ENCODE results near the gene EGFR.

Gene EGFR

GRCh38 chr7:55194522-55194921 lies 175.7 kb downstream of the EGFR start:
- no peak for DNase-seq

DNA sequence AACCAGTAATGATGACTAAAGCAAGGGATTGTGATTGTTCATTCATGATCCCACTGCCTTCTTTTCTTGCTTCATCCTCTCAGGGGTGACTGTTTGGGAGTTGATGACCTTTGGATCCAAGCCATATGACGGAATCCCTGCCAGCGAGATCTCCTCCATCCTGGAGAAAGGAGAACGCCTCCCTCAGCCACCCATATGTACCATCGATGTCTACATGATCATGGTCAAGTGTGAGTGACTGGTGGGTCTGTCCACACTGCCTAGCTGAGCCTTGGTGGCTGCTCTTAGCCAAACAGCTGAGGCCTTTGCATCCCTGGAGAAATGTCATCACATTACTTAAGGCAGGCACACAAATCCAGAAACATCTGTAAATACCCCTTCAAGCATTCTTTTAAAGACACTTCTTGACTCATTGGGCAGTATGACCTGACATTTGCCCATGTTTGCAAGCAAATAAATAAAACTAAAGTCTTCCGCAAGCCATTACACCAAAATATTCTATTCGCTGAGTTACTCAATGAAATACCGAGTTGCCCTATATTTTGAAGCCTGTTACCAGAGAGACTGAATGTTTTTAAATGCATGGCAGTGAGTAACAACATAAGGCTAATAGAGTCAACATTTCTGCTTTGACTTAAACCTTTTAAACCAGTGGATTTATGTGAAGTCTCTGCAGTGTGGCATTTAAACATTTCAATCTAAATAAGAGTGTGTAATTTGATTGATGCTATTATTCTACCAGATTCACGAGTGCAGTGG lies 180.0 kb downstream of the EGFR start:
- DNase-seq: no peak

DNA sequence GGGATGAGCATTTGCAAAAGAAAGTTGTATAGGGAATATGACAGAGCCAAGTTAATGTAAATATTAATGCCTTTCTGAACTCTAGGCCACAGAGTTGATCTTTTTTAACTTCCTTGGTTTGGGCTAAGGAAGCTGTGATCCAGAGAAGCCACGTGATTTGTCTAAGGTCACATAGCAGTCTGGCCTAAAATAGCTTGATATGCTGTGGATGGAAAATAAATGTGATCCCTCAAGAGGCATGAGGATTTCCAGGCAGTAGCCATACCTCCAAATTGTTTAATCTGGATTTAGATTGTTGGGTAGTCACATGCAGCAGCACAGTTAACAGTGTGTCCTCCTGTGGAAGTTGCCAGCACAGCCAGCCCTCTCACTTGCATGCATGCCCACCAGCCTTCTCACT lies 180.6 kb downstream of the EGFR start:
- no peak for DNase-seq

DNA sequence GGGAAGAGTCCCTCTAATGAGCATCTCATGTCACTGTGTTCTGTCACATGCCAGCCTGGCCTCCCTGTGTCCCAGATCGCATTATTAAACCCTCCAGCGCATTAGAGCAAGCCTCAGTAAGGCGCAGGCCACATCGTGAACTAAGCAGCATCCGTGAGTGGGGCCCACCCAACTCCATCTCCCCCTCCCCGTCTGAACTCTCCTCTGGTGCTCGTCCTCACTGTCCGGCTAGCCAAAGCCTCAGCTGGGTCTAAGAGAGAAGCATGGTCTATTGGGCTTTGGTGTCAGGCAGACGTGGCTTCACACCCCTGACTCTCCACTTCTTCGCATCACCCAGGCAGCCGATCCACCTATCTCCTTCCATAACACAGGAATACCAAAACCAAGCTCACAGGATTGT lies 181.6 kb downstream of the EGFR start:
- DNase-seq: no peak

GRCh38 chr7:55202150-55202913 lies 183.5 kb downstream of the EGFR start:
- no peak for DNase-seq

DNA sequence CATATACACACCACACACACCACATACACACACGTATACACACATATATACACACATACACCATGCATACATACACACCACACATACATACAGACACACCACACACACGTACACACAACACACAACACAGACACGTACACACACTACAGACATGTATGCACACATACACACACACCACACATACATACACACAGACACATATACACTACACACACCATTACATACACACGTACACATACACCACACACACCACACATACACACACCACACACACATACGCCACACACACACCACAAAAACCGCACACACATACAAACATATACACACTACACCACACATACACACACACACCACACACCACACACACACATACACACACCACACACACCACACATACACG lies 184.5 kb downstream of the EGFR start:
- DNase-seq: no peak

DNA sequence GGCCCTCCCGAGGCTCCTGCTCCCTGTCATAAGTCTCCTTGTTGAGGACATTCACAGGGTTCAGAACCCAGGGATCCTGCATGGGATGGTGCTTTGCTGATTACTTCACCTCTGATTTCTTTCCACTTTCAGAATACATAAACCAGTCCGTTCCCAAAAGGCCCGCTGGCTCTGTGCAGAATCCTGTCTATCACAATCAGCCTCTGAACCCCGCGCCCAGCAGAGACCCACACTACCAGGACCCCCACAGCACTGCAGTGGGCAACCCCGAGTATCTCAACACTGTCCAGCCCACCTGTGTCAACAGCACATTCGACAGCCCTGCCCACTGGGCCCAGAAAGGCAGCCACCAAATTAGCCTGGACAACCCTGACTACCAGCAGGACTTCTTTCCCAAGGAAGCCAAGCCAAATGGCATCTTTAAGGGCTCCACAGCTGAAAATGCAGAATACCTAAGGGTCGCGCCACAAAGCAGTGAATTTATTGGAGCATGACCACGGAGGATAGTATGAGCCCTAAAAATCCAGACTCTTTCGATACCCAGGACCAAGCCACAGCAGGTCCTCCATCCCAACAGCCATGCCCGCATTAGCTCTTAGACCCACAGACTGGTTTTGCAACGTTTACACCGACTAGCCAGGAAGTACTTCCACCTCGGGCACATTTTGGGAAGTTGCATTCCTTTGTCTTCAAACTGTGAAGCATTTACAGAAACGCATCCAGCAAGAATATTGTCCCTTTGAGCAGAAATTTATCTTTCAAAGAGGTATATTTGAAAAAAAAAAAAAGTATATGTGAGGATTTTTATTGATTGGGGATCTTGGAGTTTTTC lies 186.5 kb downstream of the EGFR start:
- no peak for DNase-seq

DNA sequence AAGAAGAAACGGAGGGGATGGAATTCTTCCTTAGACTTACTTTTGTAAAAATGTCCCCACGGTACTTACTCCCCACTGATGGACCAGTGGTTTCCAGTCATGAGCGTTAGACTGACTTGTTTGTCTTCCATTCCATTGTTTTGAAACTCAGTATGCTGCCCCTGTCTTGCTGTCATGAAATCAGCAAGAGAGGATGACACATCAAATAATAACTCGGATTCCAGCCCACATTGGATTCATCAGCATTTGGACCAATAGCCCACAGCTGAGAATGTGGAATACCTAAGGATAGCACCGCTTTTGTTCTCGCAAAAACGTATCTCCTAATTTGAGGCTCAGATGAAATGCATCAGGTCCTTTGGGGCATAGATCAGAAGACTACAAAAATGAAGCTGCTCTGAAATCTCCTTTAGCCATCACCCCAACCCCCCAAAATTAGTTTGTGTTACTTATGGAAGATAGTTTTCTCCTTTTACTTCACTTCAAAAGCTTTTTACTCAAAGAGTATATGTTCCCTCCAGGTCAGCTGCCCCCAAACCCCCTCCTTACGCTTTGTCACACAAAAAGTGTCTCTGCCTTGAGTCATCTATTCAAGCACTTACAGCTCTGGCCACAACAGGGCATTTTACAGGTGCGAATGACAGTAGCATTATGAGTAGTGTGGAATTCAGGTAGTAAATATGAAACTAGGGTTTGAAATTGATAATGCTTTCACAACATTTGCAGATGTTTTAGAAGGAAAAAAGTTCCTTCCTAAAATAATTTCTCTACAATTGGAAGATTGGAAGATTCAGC lies 187.6 kb downstream of the EGFR start:
- no peak for DNase-seq

GRCh38 chr7:55207436-55208125 lies 188.8 kb downstream of the EGFR start:
- no peak for DNase-seq

DNA sequence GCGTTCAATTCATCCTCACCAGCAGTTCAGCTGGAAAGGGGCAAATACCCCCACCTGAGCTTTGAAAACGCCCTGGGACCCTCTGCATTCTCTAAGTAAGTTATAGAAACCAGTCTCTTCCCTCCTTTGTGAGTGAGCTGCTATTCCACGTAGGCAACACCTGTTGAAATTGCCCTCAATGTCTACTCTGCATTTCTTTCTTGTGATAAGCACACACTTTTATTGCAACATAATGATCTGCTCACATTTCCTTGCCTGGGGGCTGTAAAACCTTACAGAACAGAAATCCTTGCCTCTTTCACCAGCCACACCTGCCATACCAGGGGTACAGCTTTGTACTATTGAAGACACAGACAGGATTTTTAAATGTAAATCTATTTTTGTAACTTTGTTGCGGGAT lies 190.5 kb downstream of the EGFR start:
- no peak for DNase-seq

DNA sequence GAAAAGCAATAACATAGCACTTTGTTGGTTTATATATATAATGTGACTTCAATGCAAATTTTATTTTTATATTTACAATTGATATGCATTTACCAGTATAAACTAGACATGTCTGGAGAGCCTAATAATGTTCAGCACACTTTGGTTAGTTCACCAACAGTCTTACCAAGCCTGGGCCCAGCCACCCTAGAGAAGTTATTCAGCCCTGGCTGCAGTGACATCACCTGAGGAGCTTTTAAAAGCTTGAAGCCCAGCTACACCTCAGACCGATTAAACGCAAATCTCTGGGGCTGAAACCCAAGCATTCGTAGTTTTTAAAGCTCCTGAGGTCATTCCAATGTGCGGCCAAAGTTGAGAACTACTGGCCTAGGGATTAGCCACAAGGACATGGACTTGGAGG lies 191.4 kb downstream of the EGFR start:
- no peak for DNase-seq

DNA sequence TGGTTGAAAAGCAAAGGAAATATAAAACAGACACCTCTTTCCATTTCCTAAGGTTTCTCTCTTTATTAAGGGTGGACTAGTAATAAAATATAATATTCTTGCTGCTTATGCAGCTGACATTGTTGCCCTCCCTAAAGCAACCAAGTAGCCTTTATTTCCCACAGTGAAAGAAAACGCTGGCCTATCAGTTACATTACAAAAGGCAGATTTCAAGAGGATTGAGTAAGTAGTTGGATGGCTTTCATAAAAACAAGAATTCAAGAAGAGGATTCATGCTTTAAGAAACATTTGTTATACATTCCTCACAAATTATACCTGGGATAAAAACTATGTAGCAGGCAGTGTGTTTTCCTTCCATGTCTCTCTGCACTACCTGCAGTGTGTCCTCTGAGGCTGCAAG lies 191.9 kb downstream of the EGFR start:
- no peak for DNase-seq

DNA sequence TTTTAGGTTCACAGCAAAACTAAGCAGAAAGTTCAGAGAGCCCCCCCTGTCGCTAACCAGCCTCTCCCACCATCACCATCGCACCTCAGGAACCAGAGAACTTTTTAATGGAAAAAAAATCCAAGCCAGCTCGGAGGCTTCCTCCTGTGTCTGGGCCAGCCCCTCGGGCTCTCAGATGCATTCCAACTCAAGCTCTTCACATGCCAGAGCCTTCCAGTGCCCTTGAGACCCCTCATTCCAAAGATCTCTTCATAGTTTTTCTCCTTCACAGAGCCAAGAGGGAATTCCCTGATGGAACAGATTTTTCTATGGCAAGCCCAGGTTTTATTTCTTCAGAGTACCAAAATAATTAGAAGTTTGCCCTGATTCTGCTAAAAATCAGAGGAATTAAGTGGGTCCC lies 192.9 kb downstream of the EGFR start:
- DNase-seq: no peak

- DNase-seq: no peak
These were observed 193.4 kb downstream of the EGFR start for GRCh38 chr7:55212176-55212575.

GRCh38 chr7:55212838-55213237 lies 194.0 kb downstream of the EGFR start:
- no peak for DNase-seq

GRCh38 chr7:55214707-55215106 lies 195.9 kb downstream of the EGFR start:
- no peak for DNase-seq

DNA sequence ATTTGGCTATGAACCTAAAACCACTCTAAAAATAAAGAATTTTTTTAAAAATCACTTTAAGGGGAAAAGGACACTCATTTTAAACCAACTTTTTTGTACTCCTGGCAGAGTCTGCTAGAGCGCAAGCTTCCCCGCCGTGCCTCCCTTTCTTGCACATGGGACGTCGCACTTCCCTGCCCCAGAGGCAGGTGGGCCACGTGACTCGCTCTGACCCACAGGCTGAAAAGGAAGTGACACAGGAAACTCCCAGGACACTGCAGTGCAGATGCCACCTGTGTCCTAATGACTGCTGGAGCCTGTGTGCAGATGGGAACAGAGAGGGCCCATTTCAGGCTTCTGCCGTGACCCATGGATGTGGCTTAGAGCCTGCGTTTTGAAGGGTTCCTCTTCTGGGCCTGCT lies 204.2 kb downstream of the EGFR start:
- no peak for DNase-seq

- no peak for DNase-seq
These were observed 205.3 kb downstream of the EGFR start for GRCh38 chr7:55224111-55224510.

GRCh38 chr7:55224810-55225209 lies 206.0 kb downstream of the EGFR start:
- no peak for DNase-seq

- no peak for DNase-seq
These were observed 211.2 kb downstream of the EGFR start for GRCh38 chr7:55230014-55230413.

DNA sequence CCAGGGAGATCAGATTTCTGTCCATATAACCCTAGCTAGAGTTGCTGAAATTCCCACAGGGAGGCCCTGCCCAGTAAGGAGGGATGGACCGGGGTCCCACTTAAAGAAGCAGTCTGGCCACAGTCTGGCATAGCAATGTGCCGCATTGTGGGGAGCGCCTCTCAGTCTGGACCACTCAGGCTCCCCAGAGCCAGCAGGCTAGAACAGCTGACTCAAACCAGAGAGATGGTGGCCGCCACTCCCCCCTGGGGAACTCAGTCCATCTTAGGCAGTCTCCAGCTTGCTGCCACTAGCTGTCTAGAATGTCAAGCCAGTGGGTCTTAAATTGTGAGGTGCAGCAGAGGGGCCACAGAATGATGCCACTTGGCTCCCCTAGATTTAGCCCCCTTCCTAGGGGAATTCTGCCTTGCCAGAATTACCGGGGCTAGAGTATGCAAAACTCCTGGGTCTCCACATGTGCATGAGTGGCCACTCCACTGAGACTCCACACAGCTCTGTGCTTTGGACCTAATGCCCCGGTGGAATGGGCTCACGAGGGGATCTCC lies 213.0 kb downstream of the EGFR start:
- no peak for DNase-seq

- DNase-seq: no peak
These were observed 214.2 kb downstream of the EGFR start for GRCh38 chr7:55233001-55233400.
